HEK293T (cell line): ENCODE measurements around the gene HOXC5.

ENCODE experiments used
- ARNT ChIP-seq: fragments of 450-650 bp; IDR thresholded peaks from 2 replicates; pipeline ENCODE4 v1.6.1; 2017; ENCODE audit warnings: mild to moderate bottlenecking
- BHLHE40 ChIP-seq: fragments of 450-650 bp; IDR thresholded peaks from 2 replicates; pipeline ENCODE4 v1.6.1; 2016; ENCODE audit warnings: mild to moderate bottlenecking, moderate library complexity, borderline replicate concordance
- ELF4 ChIP-seq: fragments of 450-650 bp; IDR thresholded peaks from 2 replicates; pipeline ENCODE4 v1.6.1; 2017; ENCODE audit warnings: antibody characterized with exemption
- FOXA1 ChIP-seq: fragments of 450-650 bp; IDR thresholded peaks from 2 replicates; pipeline ENCODE4 v1.6.1; 2016; ENCODE audit warnings: mild to moderate bottlenecking
- FOXK2 ChIP-seq: fragments of 450-650 bp; IDR thresholded peaks from 2 replicates; pipeline ENCODE4 v1.6.1; 2016; ENCODE audit warnings: mild to moderate bottlenecking
- FOXM1 ChIP-seq: fragments of 450-650 bp; IDR thresholded peaks from 2 replicates; pipeline ENCODE4 v1.6.1; 2017; ENCODE audit warnings: mild to moderate bottlenecking, borderline replicate concordance
- HDGF ChIP-seq: fragments of 450-650 bp; IDR thresholded peaks from 2 replicates; pipeline ENCODE4 v1.6.1; 2017; ENCODE audit warnings: antibody characterized with exemption, borderline replicate concordance
- L3MBTL2 ChIP-seq: fragments of 450-650 bp; conservative IDR thresholded peaks from 2 replicates; pipeline ENCODE4 v1.6.1; 2016; ENCODE audit warnings: mild to moderate bottlenecking
- LEF1 ChIP-seq: fragments of 450-650 bp; IDR thresholded peaks from 2 replicates; pipeline ENCODE4 v1.6.1; 2017; ENCODE audit warnings: mild to moderate bottlenecking, borderline replicate concordance
- NFRKB ChIP-seq: fragments of 450-650 bp; IDR thresholded peaks from 2 replicates; pipeline ENCODE4 v1.6.1; 2016; ENCODE audit warnings: mild to moderate bottlenecking, moderate library complexity
- PKNOX1 ChIP-seq: fragments of 450-650 bp; IDR thresholded peaks from 2 replicates; pipeline ENCODE4 v1.6.1; 2016
- SP1 ChIP-seq: fragments of 450-650 bp; IDR thresholded peaks from 2 replicates; pipeline ENCODE4 v1.6.1; 2017
- SUZ12 ChIP-seq: fragments of 450-650 bp; IDR thresholded peaks from 2 replicates; pipeline ENCODE4 v1.6.1; 2016; ENCODE audit warnings: mild to moderate bottlenecking
- TARDBP ChIP-seq: fragments of 450-650 bp; IDR thresholded peaks from 2 replicates; pipeline ENCODE4 v1.6.1; 2016

GRCh38 chr12:54007538-54008259, 25.2 kb upstream of the HOXC5 start:
- TF ChIP-seq ELF4 (no peak), SP1 (no peak), NFRKB (no peak), HDGF (no peak), FOXM1 (no peak), BHLHE40 (no peak), L3MBTL2 (no peak), PKNOX1 (no peak), SUZ12 (no peak), LEF1 (no peak), FOXA1 (no peak), TARDBP (no peak), ARNT (no peak), FOXK2 (no peak)
